Neuronal stem cell (in vitro differentiated cells): ENCODE data around the gene INPP5J.

ENCODE experiments used
- DNase-seq: peaks from one replicate; pipeline ENCODE4 v3.0.0-alpha.2; 2013; ENCODE audit warnings: low spot score
- H2AFZ ChIP-seq: one replicate; pipeline ENCODE4 v1.6.1; 2013; ENCODE audit warnings: mild to moderate bottlenecking, low read length, inconsistent platforms
- H2AK5ac ChIP-seq: 2 replicates; pipeline ENCODE4 v1.6.1; 2013; ENCODE audit warnings: low read depth, mild to moderate bottlenecking, inconsistent platforms, low read length, moderate library complexity, mixed read lengths
- H2BK120ac ChIP-seq: 2 replicates; pipeline ENCODE4 v1.6.1; 2013; ENCODE audit warnings: low read depth, mild to moderate bottlenecking, inconsistent platforms, low read length, moderate library complexity, mixed read lengths
- H2BK12ac ChIP-seq: one replicate; pipeline ENCODE4 v1.6.1; 2013; ENCODE audit warnings: low read length, inconsistent platforms
- H2BK15ac ChIP-seq: 2 replicates; pipeline ENCODE4 v1.6.1; 2013; ENCODE audit warnings: mild to moderate bottlenecking, low read length, inconsistent platforms, mixed read lengths
- H2BK5ac ChIP-seq: one replicate; pipeline ENCODE4 v1.6.1; 2013; ENCODE audit warnings: inconsistent platforms, mild to moderate bottlenecking, low read length, moderate library complexity
- H3K14ac ChIP-seq: one replicate; pipeline ENCODE4 v1.6.1; 2013; ENCODE audit warnings: low read length, inconsistent platforms
- H3K18ac ChIP-seq: 2 replicates; pipeline ENCODE4 v1.6.1; 2013; ENCODE audit warnings: low read length, inconsistent platforms
- H3K23ac ChIP-seq: 2 replicates; pipeline ENCODE4 v1.6.1; 2013; ENCODE audit warnings: low read depth, mild to moderate bottlenecking, mixed read lengths, low read length, inconsistent platforms; ENCODE audit not compliant: poor library complexity
- H3K27ac ChIP-seq: replicated peaks from 3 replicates; pipeline ENCODE4 v1.5.1; 2013; ENCODE audit warnings: low read length, inconsistent platforms
- H3K27me3 ChIP-seq, 3 experiments: 2 replicates each; pipeline ENCODE4 v1.6.1; 2013; ENCODE audit warnings: low read length in 3 of 3, mild to moderate bottlenecking in 2 of 3, inconsistent platforms in 1 of 3, low read depth in 1 of 3, mixed read lengths in 1 of 3, moderate library complexity in 1 of 3; ENCODE audit not compliant: control insufficient read depth in 3 of 3, insufficient read depth in 3 of 3
- H3K36me3 ChIP-seq, 2 donors: replicated peaks in 1 of 2; 2 replicates each; pipeline ENCODE4 v1.6.1; 2013; ENCODE audit warnings: low read length in 2 of 2; ENCODE audit not compliant: control insufficient read depth in 2 of 2, insufficient read depth in 2 of 2
- H3K4ac ChIP-seq: 2 replicates; pipeline ENCODE4 v1.6.1; 2013; ENCODE audit warnings: inconsistent platforms, mild to moderate bottlenecking, low read length, moderate library complexity
- H3K4me1 ChIP-seq, 2 donors: 1 replicate in 1 of 2; 2 replicates in 1 of 2; pipeline ENCODE4 v1.6.1; 2013; ENCODE audit warnings: low read length in 2 of 2, low read depth in 1 of 2; ENCODE audit not compliant: control insufficient read depth in 2 of 2, insufficient read depth in 1 of 2
- H3K4me2 ChIP-seq: one replicate; pipeline ENCODE4 v1.6.1; 2013; ENCODE audit warnings: mild to moderate bottlenecking, low read length, inconsistent platforms; ENCODE audit not compliant: insufficient read depth, poor library complexity, severe bottlenecking
- H3K4me3 ChIP-seq, 2 donors: 2 replicates each; pipeline ENCODE4 v1.5.1; 2013; ENCODE audit warnings: low read length in 2 of 2, mild to moderate bottlenecking in 2 of 2, inconsistent platforms in 1 of 2, moderate library complexity in 1 of 2
- H3K79me1 ChIP-seq: one replicate; pipeline ENCODE4 v1.6.1; 2013; ENCODE audit warnings: low read depth, mild to moderate bottlenecking, inconsistent platforms, low read length, moderate library complexity
- H3K9ac ChIP-seq: one replicate; pipeline ENCODE4 v1.6.1; 2013; ENCODE audit warnings: mild to moderate bottlenecking, low read depth, low read length, inconsistent platforms; ENCODE audit not compliant: poor library complexity
- H3K9me3 ChIP-seq, 2 donors: replicated peaks in 1 of 2; 2 replicates each; pipeline versions ENCODE3 to v1.6.1; 2013; ENCODE audit warnings: low read length in 2 of 2, mild to moderate bottlenecking in 2 of 2, inconsistent platforms in 1 of 2, low read depth in 1 of 2, mixed read lengths in 1 of 2, moderate library complexity in 1 of 2; ENCODE audit not compliant: control insufficient read depth in 2 of 2, insufficient read depth in 1 of 2
- H4K8ac ChIP-seq: one replicate; pipeline ENCODE4 v1.6.1; 2013; ENCODE audit warnings: low read depth, mild to moderate bottlenecking, inconsistent platforms, low read length, moderate library complexity
- H4K91ac ChIP-seq: one replicate; pipeline ENCODE4 v1.6.1; 2013; ENCODE audit warnings: low read length, low read depth, mild to moderate bottlenecking, inconsistent platforms; ENCODE audit not compliant: poor library complexity
- WGBS, 2 donors: extraction: QIAGEN DNeasy Blood & Tissue Kit; methylation state at CpG; one replicate each; pipeline ENCODE4 v1.1.7; 2013; ENCODE audit warnings: missing lambda C conversion rate in 2 of 2, mixed read lengths in 1 of 2; ENCODE audit not compliant: insufficient read length in 2 of 2, insufficient replicate concordance in 1 of 2; ENCODE audit errors: extremely low coverage in 2 of 2; 5-methylcytosine and 5-hydroxymethylcytosine counted together

The INPP5J gene

GRCh38 chr22:31173386-31174145 lies 50.8 kb downstream of the INPP5J start:
- no peak overlapping the region for H3K14ac ChIP-seq
- no peak for DNase-seq
- no peak overlapping the region for H2BK120ac ChIP-seq
- no peak overlapping the region for H4K8ac ChIP-seq
- no peak overlapping the region for H3K4ac ChIP-seq
- no CpG with 5 or more reads among the region's 5 CpGs for WGBS, 2 donors
- H2AFZ ChIP-seq: no peak overlapping the region
- no peak overlapping the region for H3K18ac ChIP-seq
- no peak overlapping the region for H2BK12ac ChIP-seq
- H3K9me3 ChIP-seq: peaks cover 0 to 2% of the 10 kb centered on the region in 2 donors
- H2AK5ac ChIP-seq: no peak overlapping the region
- peaks cover 5 to 17% of the 10 kb centered on the region in 2 donors for H3K36me3 ChIP-seq
- H3K27ac ChIP-seq: no peak overlapping the region
- H3K23ac ChIP-seq: no peak overlapping the region
- no peak overlapping the region for H3K4me3 ChIP-seq
- no peaks in the 10 kb centered on the region for H3K4me1 ChIP-seq
- no peak overlapping the region for H4K91ac ChIP-seq
- H3K9ac ChIP-seq: no peak overlapping the region
- H3K27me3 ChIP-seq: no peaks in the 10 kb centered on the region
- no peaks in the 10 kb centered on the region for H3K79me1 ChIP-seq
- H2BK5ac ChIP-seq: no peak overlapping the region
- H2BK15ac ChIP-seq: no peak overlapping the region
- H3K4me2 ChIP-seq: no peak overlapping the region

DNA sequence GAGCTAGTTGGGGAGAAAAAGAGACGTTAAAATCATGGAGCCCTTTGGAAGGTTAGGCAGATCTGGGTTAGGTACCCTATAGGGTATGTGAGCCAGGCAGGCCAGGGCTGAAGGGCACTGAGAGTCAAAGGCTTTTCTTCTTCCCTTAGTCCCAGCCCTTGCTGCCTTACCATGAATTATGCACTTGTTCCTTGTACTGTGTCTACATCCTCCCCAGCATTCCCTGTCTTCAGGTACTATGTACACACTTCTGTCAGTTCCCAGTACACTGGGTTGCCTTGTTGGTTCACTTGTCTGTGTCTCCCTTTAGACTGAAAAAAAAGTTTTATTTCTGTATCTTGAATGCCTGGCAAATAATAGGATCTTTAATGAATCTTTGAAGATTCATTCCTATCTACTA lies 54.2 kb downstream of the INPP5J start:
- peaks cover 3% of the 10 kb centered on the region for H3K79me1 ChIP-seq
- no peak overlapping the region for H3K23ac ChIP-seq
- no peak overlapping the region for H2AK5ac ChIP-seq
- H3K4me3 ChIP-seq: no peak overlapping the region
- no peak overlapping the region for H2BK120ac ChIP-seq
- no peak overlapping the region for H3K4me2 ChIP-seq
- no peaks in the 10 kb centered on the region for H3K4me1 ChIP-seq
- H2BK15ac ChIP-seq: no peak overlapping the region
- WGBS, 2 donors: no CpG with 5 or more reads among the region's 1 CpG
- DNase-seq: no peak
- no peak overlapping the region for H2BK12ac ChIP-seq
- no peak overlapping the region for H3K18ac ChIP-seq
- H3K27ac ChIP-seq: no peak overlapping the region
- H4K91ac ChIP-seq: no peak overlapping the region
- H3K36me3 ChIP-seq: peaks cover 7 to 25% of the 10 kb centered on the region in 2 donors
- H3K9ac ChIP-seq: no peak overlapping the region
- no peak overlapping the region for H4K8ac ChIP-seq
- no peak overlapping the region for H3K4ac ChIP-seq
- peaks cover 0 to 2% of the 10 kb centered on the region in 2 donors for H3K9me3 ChIP-seq
- no peak overlapping the region for H2AFZ ChIP-seq
- H3K14ac ChIP-seq: no peak overlapping the region
- H3K27me3 ChIP-seq: no peaks in the 10 kb centered on the region
- no peak overlapping the region for H2BK5ac ChIP-seq

DNA sequence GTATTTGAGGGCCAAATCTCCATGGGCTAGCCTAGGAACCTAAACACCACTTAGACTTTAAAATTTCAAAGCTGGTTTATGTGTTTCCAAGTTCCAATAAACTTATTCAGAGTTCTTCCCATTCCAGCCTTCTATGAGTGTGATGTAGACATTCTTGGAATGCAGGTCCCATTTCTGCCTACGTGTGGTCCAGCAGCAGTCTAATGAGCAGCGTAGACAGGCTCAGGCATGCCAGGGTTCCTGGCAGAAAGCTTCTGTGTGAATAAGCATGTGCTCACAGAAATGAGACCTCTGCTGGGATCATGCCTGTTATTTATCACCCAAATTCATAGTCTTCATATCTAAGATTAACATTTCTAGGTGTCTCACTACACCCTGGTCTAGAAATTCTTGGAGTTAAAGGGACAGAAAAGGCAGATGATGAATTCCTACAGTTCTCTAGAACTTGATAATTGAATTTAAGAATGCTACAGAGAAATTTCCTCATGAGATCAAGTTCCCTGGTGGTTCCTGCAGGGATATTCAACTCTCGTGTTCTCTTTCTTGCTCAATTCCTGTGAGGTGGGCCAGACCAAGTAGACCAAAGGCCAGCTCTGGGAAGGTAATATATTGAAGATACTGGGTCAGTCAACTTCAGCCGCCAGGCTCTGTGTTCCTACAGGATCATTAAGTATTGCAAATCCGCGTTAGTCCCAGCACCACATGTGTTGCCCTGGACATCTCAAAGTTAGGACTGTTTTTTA lies 54.8 kb downstream of the INPP5J start:
- Histone ChIP-seq H4K91ac (no peak overlapping the region), H3K27me3 (no peaks in the 10 kb centered on the region), H2BK120ac (no peak overlapping the region), H2AK5ac (no peak overlapping the region), H3K4me3 (no peak overlapping the region), H3K36me3 (peaks cover 7 to 32% of the 10 kb centered on the region in 2 donors), H2BK12ac (no peak overlapping the region), H2AFZ (no peak overlapping the region), H2BK5ac (no peak overlapping the region), H3K14ac (no peak overlapping the region), H3K9ac (no peak overlapping the region), H3K4me2 (no peak overlapping the region), H3K23ac (no peak overlapping the region), H3K4me1 (no peaks in the 10 kb centered on the region), H3K4ac (no peak overlapping the region), H3K27ac (no peak overlapping the region), H3K18ac (no peak overlapping the region), H2BK15ac (no peak overlapping the region), H3K79me1 (peaks cover 3% of the 10 kb centered on the region), H4K8ac (no peak overlapping the region), H3K9me3 (peaks cover 2 to 5% of the 10 kb centered on the region in 2 donors)
- WGBS, 2 donors: no CpG with 5 or more reads among the region's 6 CpGs
- DNase-seq: no peak

- peaks cover 3% of the 10 kb centered on the region for H3K79me1 ChIP-seq
- no peak overlapping the region for H3K23ac ChIP-seq
- H2BK15ac ChIP-seq: no peak overlapping the region
- H3K9me3 ChIP-seq: peaks cover 2 to 6% of the 10 kb centered on the region in 2 donors
- no peaks in the 10 kb centered on the region for H3K4me1 ChIP-seq
- peaks cover 6 to 36% of the 10 kb centered on the region in 2 donors for H3K36me3 ChIP-seq
- H3K18ac ChIP-seq: no peak overlapping the region
- H4K8ac ChIP-seq: no peak overlapping the region
- H2AFZ ChIP-seq: no peak overlapping the region
- H2BK120ac ChIP-seq: no peak overlapping the region
- H3K4ac ChIP-seq: no peak overlapping the region
- no peak overlapping the region for H2BK12ac ChIP-seq
- H4K91ac ChIP-seq: no peak overlapping the region
- H3K4me3 ChIP-seq: no peak overlapping the region
- no peak overlapping the region for H3K27ac ChIP-seq
- no peak overlapping the region for H2AK5ac ChIP-seq
- WGBS, 2 donors: no CpG with 5 or more reads among the region's 2 CpGs
- H2BK5ac ChIP-seq: no peak overlapping the region
- no peaks in the 10 kb centered on the region for H3K27me3 ChIP-seq
- H3K14ac ChIP-seq: no peak overlapping the region
- H3K4me2 ChIP-seq: no peak overlapping the region
- H3K9ac ChIP-seq: no peak overlapping the region
- no peak for DNase-seq
Measured at GRCh38 chr22:31178859-31179258, 56.1 kb downstream of the INPP5J start.
